ENCODE data around the gene SLC2A2.

Gene SLC2A2

DNA sequence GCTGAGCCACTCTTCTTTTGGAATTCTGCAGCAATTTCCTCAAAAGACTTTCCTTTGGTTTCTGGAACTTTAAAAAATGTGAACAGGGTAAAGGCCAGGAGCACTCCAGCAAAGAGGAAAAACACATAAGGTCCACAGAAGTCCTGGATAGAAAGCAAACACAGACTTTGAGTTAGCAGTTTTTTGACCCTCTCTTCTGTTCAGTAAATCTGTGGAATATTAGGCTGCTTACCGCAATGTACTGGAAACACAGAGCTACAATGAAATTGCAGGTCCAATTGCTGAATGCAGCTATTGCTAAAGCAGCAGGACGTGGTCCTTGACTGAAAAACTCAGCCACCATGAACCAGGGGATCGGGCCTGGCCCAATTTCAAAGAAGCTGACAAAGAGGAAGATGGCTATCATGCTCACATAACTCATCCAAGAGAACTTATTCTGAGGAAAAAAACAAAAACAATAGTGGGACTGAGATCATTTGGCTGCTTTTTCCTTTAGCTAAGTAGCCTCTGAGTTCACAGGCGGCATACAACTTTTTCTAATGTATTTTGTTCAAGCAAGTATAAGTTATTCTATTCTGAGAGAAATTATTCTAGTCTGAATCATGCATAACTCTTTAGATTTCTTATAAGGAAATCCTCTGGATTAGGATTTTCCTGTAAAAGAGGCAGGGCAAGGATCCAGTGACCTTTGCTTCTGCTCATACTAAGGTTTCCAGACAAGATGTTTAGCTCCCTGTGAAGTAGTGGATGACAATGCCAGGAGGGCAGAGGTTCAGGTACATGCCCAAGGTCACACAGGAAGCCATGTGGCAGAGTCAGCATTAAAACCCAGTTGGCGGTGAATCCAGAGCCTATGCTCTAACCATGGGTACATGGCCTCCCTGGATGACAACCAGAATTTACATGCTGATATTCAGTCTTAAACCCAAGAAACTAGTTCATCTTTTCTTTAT lies 28.3 kb downstream of the SLC2A2 start:
- TF ChIP-seq, protein P1, sequence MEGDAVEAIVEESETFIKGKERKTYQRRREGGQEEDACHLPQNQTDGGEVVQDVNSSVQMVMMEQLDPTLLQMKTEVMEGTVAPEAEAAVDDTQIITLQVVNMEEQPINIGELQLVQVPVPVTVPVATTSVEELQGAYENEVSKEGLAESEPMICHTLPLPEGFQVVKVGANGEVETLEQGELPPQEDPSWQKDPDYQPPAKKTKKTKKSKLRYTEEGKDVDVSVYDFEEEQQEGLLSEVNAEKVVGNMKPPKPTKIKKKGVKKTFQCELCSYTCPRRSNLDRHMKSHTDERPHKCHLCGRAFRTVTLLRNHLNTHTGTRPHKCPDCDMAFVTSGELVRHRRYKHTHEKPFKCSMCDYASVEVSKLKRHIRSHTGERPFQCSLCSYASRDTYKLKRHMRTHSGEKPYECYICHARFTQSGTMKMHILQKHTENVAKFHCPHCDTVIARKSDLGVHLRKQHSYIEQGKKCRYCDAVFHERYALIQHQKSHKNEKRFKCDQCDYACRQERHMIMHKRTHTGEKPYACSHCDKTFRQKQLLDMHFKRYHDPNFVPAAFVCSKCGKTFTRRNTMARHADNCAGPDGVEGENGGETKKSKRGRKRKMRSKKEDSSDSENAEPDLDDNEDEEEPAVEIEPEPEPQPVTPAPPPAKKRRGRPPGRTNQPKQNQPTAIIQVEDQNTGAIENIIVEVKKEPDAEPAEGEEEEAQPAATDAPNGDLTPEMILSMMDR (IDR thresholded peaks at IDR 0.05), result no peak

DNA sequence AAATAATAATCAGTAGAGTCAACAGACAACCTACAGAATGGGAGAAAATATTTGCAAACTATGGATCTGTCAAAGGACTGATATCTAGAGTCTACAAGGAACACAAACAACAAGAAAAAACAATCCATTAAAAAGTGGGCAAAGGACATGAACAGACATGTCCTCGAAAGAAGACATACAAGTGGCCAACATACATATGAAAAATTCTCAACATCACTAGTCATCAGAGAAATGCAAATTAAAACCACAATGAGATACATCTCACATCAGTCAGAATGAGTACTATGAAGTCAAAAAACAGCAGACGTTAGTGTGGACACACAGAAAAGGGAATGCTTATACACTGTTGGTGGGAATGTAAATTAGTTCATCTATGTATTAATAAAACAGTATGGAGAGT lies 33.7 kb downstream of the SLC2A2 start:
- TF ChIP-seq, protein P1 (IDR thresholded peaks at IDR 0.05), result no peak

DNA sequence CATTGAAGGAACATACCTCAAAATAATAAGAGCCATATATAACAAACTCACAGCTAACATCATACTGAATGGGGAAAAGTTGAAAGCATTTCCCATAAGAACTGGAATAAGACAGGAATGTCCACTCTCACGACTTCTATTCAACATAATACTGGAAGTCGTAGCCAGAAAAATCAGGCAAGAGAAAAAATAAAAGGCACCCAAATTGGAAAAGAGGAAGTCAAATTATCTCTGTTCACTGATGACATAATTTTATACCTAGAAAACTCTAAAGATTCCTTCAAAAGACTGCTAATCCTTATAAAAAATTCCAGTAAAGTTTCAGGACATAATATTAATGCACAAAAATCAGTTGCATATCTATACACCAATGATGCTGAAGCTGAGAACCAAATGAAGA lies 34.9 kb downstream of the SLC2A2 start:
- TF ChIP-seq, protein P1 (IDR thresholded peaks at IDR 0.05), result no peak

DNA sequence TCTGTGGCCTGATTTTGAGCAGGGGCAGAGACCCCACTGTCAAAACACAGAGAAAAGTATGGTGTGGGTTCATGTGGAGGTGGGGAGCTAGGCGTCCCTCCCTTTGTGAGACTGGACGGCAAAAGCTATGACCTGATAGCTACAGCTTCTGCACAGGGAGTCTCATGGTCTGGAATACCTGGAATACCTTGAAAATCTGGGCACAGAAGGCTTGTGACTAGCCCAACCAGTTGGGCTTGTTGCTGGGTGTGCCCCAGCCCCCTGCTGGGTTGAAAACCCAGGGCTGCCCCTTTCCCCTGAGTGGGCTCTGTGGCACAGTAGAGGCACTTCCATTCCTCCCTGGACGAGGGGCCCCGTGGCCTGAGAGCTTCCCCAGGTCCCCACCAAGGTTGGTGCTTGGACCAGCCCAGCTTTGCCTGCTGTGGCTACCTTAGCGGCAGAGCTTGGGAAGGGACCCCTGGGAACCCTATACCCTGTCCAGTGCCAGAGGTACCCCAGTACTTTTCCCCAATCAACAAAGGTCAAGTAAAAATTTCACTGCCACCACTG lies 37.3 kb downstream of the SLC2A2 start:
- TF ChIP-seq, protein P1 (IDR thresholded peaks at IDR 0.05), result no peak

DNA sequence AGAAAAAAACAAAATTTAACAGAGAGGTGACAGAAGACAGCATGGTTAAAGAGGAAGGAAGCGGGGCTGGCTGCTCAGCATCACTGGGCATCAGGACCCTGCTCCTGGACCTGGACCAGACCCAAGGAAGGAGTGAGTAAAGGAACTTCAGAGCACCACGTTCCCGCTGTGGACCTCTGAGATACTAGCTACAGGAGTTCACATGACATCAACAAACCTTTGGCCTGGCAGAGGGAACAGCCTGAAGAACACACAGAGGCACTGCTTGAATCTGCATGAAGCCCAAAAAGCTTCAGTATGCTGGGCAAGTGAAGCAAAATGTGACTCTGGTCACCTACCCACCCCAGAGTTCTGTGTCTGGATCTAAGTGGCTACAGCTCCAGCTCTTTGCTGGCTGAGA lies 38.1 kb downstream of the SLC2A2 start:
- TF ChIP-seq, protein P1 (IDR thresholded peaks at IDR 0.05), result no peak

DNA sequence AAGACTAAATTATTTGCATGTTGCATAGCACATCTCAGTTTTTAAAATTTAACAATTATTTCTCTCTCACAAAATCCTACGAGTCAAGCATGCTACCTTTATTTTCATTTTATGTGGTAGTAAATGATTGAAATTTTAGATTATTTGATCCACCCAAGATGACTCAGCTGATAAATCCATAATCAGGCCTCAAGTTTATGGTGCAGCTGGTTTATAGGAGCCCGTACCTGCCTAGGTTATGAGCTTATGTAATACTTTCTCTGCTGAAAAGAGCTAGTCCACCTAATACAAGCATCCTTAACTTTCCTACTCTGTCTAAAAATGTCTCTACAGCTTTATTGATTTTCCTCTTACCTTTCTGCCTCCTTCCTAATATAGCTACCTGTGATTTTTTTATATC lies 41.2 kb downstream of the SLC2A2 start:
- TF ChIP-seq, protein P1 (IDR thresholded peaks at IDR 0.05), result no peak

DNA sequence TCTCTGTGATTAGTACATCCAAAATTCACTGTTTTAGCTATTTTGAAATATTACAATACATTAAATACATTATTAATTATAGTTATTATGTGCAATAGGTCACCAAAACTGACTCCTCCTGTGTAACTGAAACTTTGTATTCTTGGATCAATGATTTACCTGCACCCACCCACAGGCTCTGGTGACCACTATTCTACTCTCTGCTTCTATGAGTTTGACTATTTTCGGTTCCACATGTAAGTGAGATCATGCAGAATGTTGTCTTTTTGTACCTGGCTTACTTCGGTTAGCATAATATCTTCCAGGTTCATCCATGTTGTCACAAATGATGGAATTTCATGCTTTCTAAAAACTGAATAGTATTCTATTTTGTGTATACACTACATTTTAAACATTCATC lies 43.8 kb downstream of the SLC2A2 start:
- TF ChIP-seq, protein P1 (IDR thresholded peaks at IDR 0.05), result no peak
